ENCODE measurements around the gene HOXB3. TPM values are rescaled to one million over a fixed set of nuclear protein-coding genes. Genes with fewer than 3 reads are reported as not detected.

The HOXB3 gene
- total RNA-seq, 2 donors from 2014 or later: 26.8 to 33.3 TPM

GRCh38 chr17:48624544-48625494 lies 34.8 kb upstream of the HOXB3 start:
- H3K27ac ChIP-seq: no peak overlapping the region

GRCh38 chr17:48624118-48624517 lies 34.1 kb upstream of the HOXB3 start:
- no peak overlapping the region for H3K4me3 ChIP-seq
- DNase-seq (ENCODE audit: low spot score) (no peak), ATAC-seq (ENCODE audit: insufficient number of reproducible peaks, low FRiP score, low read depth) (no peak)
- H3K36me3 ChIP-seq: no peaks in the 10 kb centered on the region
- H3K9me3 ChIP-seq: no peaks in the 10 kb centered on the region
- peaks cover 28% of the 10 kb centered on the region for H3K27me3 ChIP-seq (replicated peaks; ENCODE audit: insufficient read depth)
- TF ChIP-seq, protein P1, sequence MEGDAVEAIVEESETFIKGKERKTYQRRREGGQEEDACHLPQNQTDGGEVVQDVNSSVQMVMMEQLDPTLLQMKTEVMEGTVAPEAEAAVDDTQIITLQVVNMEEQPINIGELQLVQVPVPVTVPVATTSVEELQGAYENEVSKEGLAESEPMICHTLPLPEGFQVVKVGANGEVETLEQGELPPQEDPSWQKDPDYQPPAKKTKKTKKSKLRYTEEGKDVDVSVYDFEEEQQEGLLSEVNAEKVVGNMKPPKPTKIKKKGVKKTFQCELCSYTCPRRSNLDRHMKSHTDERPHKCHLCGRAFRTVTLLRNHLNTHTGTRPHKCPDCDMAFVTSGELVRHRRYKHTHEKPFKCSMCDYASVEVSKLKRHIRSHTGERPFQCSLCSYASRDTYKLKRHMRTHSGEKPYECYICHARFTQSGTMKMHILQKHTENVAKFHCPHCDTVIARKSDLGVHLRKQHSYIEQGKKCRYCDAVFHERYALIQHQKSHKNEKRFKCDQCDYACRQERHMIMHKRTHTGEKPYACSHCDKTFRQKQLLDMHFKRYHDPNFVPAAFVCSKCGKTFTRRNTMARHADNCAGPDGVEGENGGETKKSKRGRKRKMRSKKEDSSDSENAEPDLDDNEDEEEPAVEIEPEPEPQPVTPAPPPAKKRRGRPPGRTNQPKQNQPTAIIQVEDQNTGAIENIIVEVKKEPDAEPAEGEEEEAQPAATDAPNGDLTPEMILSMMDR (IDR thresholded peaks at IDR 0.05): no peak
- H3K27ac ChIP-seq: no peak overlapping the region
- H3K4me1 ChIP-seq (ENCODE audit: control insufficient read depth in 1 of 2, low read depth in 2 of 2): peaks cover 18 to 20% of the 10 kb centered on the region in 2 donors

More at GRCh38 chr17:48624544-48625494, 34.8 kb upstream of the HOXB3 start:
- TF ChIP-seq, protein P1 (IDR thresholded peaks at IDR 0.05): no peak
- H3K27me3 ChIP-seq (replicated peaks; ENCODE audit: insufficient read depth): peaks cover 21% of the 10 kb centered on the region
- no peaks in the 10 kb centered on the region for H3K9me3 ChIP-seq
- H3K4me1 ChIP-seq (ENCODE audit: control insufficient read depth in 1 of 2, low read depth in 2 of 2): peaks cover 18 to 20% of the 10 kb centered on the region in 2 donors
- ATAC-seq (ENCODE audit: insufficient number of reproducible peaks, low FRiP score, low read depth) (no peak), DNase-seq (ENCODE audit: low spot score) (no peak)
- peak overlapping the region; percentile 62 for H3K4me3 ChIP-seq
- H3K36me3 ChIP-seq: no peaks in the 10 kb centered on the region

- Histone ChIP-seq H3K9me3 (no peaks in the 10 kb centered on the region), H3K4me3 (no peak overlapping the region), H3K36me3 (no peaks in the 10 kb centered on the region), H3K27me3 (replicated peaks; ENCODE audit: insufficient read depth) (peaks cover 28% of the 10 kb centered on the region), H3K27ac (no peak overlapping the region), H3K4me1 (ENCODE audit: control insufficient read depth in 1 of 2, low read depth in 2 of 2) (peaks cover 18 to 20% of the 10 kb centered on the region in 2 donors)
- DNase-seq (ENCODE audit: low spot score): no peak
- TF ChIP-seq, protein P1 (IDR thresholded peaks at IDR 0.05): no peak
- ATAC-seq (ENCODE audit: insufficient number of reproducible peaks, low FRiP score, low read depth): no peak
These were observed 33.5 kb upstream of the HOXB3 start for GRCh38 chr17:48623583-48623982.

- no peak overlapping the region for H3K27ac ChIP-seq
- H3K4me3 ChIP-seq: no peak overlapping the region
- H3K9me3 ChIP-seq: no peaks in the 10 kb centered on the region
- H3K4me1 ChIP-seq (ENCODE audit: control insufficient read depth in 1 of 2, low read depth in 2 of 2): peaks cover 18 to 26% of the 10 kb centered on the region in 2 donors
- no peaks in the 10 kb centered on the region for H3K36me3 ChIP-seq
- ATAC-seq (ENCODE audit: insufficient number of reproducible peaks, low FRiP score, low read depth): no peak
- H3K27me3 ChIP-seq (replicated peaks; ENCODE audit: insufficient read depth): peaks cover 25% of the 10 kb centered on the region
- TF ChIP-seq, protein P1 (IDR thresholded peaks at IDR 0.05): no peak
- no peak for DNase-seq (ENCODE audit: low spot score)
These were observed 32.8 kb upstream of the HOXB3 start for GRCh38 chr17:48622857-48623256.

Measured in thoracic aorta (tissue), 2 donors.